Karpas-422 (cell line): ENCODE data around the gene PIP4K2C. TPM values are rescaled to one million over a fixed set of nuclear protein-coding genes. Genes with fewer than 3 reads are reported as not detected.
"Not testable (repeated sequence)": the region's sequence is repeated elsewhere in the genome, so short reads cannot be mapped to it uniquely, and the experiment has no call there.

Experiments used
- DNase-seq: peaks from one replicate; pipeline ENCODE4 v3.0.0-alpha.2; 2015
- H2AFZ ChIP-seq: fragments of 200-600 bp; sonication (generic); 2 replicates; pipeline ENCODE4 v1.6.1; 2014; ENCODE audit warnings: antibody characterized with exemption, low read length, mixed read lengths
- H3K27ac ChIP-seq: fragments of 200-600 bp; sonication (generic); 2 replicates; pipeline ENCODE4 v1.5.1; 2014; ENCODE audit warnings: mild to moderate bottlenecking, low read length, moderate library complexity
- H3K27me3 ChIP-seq: fragments of 200-600 bp; sonication (generic); 2 replicates; pipeline ENCODE4 v1.6.1; 2014; ENCODE audit warnings: low read length, mixed read lengths
- H3K36me3 ChIP-seq: fragments of 200-600 bp; sonication (generic); 2 replicates; pipeline ENCODE4 v1.6.1; 2014; ENCODE audit warnings: low read length, mixed read lengths; ENCODE audit not compliant: insufficient read depth
- H3K4me1 ChIP-seq: fragments of 200-600 bp; sonication (generic); 2 replicates; pipeline ENCODE4 v1.6.1; 2014; ENCODE audit warnings: mild to moderate bottlenecking, low read length, mixed read lengths
- H3K4me2 ChIP-seq: fragments of 200-600 bp; sonication (generic); 2 replicates; pipeline ENCODE4 v1.6.1; 2014; ENCODE audit warnings: low read length, low read depth, mild to moderate bottlenecking; ENCODE audit not compliant: poor library complexity, severe bottlenecking
- H3K4me3 ChIP-seq: fragments of 200-600 bp; sonication (generic); 2 replicates; pipeline ENCODE4 v1.5.1; 2014; ENCODE audit warnings: mild to moderate bottlenecking, antibody characterized with exemption, low read length, mixed read lengths
- H3K79me2 ChIP-seq: fragments of 200-600 bp; sonication (generic); 2 replicates; pipeline ENCODE4 v1.6.1; 2014; ENCODE audit warnings: mild to moderate bottlenecking, low read length, mixed read lengths
- H3K9ac ChIP-seq: fragments of 200-600 bp; sonication (generic); 2 replicates; pipeline ENCODE4 v1.6.0; 2014; ENCODE audit warnings: low read length
- H3K9me2 ChIP-seq: fragments of 200-600 bp; sonication (generic), shearing (Covaris generic); replicated peaks from 2 replicates; pipeline ENCODE4 v1.6.0; 2014; ENCODE audit warnings: mild to moderate bottlenecking, low read length, moderate library complexity; ENCODE audit not compliant: insufficient read depth
- H3K9me3 ChIP-seq: fragments of 300-700, 200-600 bp; sonication (generic); 2 replicates; pipeline ENCODE4 v1.6.1; 2014; ENCODE audit warnings: low read length, mixed read lengths
- H4K20me1 ChIP-seq: fragments of 200-600 bp; sonication (generic); 2 replicates; pipeline ENCODE4 v1.6.1; 2014; ENCODE audit warnings: mild to moderate bottlenecking, antibody characterized with exemption, low read length, low read depth; ENCODE audit not compliant: insufficient read depth
- total RNA-seq: library from RNA; depleted of rRNA; stranded (reverse); fragments of >200 nt; shearing (Covaris generic); gene quantifications from 2 replicates; pipeline ENCODE4 v1.2.3, GENCODE V29; 2014; ENCODE audit warnings: low replicate concordance

The PIP4K2C gene
- total RNA-seq, 1 experiment from 2014 or later: 23.9 TPM

DNA sequence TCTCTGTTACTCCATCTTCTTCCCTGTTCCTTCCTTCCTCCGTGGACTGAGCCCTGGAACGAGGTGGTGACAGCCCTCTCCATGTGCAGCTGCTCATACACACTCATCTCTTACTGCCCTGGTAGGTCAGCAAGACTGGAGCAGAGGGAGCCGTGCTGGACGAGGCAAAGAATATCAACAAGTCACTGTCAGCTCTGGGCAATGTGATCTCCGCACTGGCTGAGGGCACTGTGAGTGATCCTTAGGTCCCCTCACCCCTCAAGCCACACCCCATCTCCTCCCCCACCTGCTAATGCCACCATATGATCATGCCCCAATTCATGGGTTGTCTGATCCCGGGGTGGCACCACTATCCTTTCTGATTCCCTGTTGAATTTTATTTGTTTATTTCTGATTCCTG lies 22.2 kb upstream of the PIP4K2C start:
- Histone ChIP-seq H4K20me1 (no peaks in the 10 kb centered on the region), H3K9me2 (no peaks in the 10 kb centered on the region), H3K4me3 (no peak overlapping the region)

DNA sequence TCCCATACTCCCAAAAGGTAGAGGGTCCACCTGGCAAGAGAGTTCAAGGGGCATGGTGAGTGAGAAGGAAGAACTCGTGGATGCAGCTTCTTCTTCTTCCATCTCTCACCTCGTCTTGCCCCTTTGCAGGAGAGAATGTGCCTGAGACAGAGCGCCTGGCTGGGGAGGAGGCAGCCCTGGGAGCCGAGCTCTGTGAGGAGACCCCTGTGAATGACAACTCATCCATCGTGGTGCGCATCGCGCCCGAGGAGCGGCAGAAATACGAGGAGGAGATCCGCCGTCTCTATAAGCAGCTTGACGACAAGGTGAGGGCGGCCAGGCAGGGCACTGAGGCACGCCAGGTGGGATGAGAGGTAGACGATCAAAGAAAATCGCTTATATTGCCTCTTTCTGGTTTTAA lies 21.1 kb upstream of the PIP4K2C start:
- H3K27ac ChIP-seq: no peak overlapping the region
- no peaks in the 10 kb centered on the region for H3K4me1 ChIP-seq
- no peaks in the 10 kb centered on the region for H3K9me3 ChIP-seq
- no peaks in the 10 kb centered on the region for H3K27me3 ChIP-seq
- H3K9ac ChIP-seq: no peak overlapping the region
- no peak for DNase-seq
- no peak overlapping the region for H3K4me2 ChIP-seq
- H2AFZ ChIP-seq: no peak overlapping the region
- no peaks in the 10 kb centered on the region for H4K20me1 ChIP-seq
- no peaks in the 10 kb centered on the region for H3K79me2 ChIP-seq
- H3K36me3 ChIP-seq: peaks cover 35% of the 10 kb centered on the region
- no peak overlapping the region for H3K4me3 ChIP-seq
- no peaks in the 10 kb centered on the region for H3K9me2 ChIP-seq

More for the DNA sequence above, 22.2 kb upstream of the PIP4K2C start:
- Histone ChIP-seq H2AFZ (no peak overlapping the region), H3K9ac (no peak overlapping the region), H3K79me2 (no peaks in the 10 kb centered on the region), H3K36me3 (peaks cover 42% of the 10 kb centered on the region), H3K4me1 (no peaks in the 10 kb centered on the region), H3K27ac (no peak overlapping the region), H3K27me3 (no peaks in the 10 kb centered on the region), H3K4me2 (no peak overlapping the region), H3K9me3 (no peaks in the 10 kb centered on the region)
- DNase-seq: no peak

DNA sequence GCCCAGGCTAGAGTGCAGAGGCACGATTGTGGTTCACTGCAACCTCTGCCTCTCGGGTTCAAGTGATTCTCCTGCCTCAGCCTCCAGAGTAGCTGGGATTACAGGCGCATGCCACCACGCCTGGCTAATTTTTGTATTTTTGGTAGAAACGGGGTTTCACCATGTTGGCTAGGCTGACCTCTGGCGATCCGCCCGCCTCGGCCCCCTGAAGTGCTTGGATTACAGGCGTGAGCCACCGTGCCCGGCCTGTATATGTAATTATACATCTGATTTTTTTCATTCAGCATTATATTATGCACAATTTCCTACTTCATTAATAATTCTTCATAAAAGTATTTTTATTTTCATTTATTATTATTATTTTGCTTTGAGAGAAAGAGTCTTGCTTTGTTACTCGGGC lies 20.6 kb upstream of the PIP4K2C start:
- not testable (repeated sequence) for H4K20me1 ChIP-seq, H3K4me1 ChIP-seq, H3K27me3 ChIP-seq

DNA sequence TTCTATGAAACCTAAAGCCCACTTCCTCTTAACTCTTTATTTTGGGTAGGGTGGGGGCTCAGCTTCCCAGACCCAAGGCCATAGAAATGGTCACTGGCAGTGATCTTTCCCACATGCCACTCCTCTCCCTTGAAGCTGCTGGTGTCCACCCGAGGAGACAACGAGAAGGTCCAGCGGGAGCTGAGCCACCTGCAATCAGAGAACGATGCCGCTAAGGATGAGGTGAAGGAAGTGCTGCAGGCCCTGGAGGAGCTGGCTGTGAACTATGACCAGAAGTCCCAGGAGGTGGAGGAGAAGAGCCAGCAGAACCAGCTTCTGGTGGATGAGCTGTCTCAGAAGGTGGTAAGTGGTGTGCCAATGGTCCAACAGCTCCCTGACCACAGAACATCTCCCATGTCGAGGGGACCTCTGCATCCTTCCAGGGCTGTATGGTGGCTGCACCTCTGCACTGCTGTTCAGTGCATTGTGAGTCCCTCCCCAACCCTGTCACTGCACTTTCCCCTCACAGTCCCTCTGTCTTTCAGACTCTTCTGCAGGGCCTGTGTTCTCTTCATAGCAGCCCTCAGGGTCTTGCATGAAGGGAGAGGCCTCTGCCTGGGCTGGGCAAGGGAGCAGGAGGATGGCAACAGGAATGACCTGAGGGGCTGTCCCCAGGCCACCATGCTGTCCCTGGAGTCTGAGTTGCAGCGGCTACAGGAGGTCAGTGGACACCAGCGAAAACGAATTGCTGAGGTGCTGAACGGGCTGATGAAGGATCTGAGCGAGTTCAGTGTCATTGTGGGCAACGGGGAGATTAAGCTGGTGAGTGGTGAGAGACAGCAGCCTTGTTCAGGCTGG lies 18.8 kb upstream of the PIP4K2C start:
- Histone ChIP-seq H2AFZ (no peak overlapping the region), H4K20me1 (no peaks in the 10 kb centered on the region), H3K9ac (no peak overlapping the region), H3K79me2 (no peaks in the 10 kb centered on the region), H3K4me1 (no peaks in the 10 kb centered on the region), H3K4me3 (no peak overlapping the region), H3K4me2 (no peak overlapping the region), H3K9me2 (no peaks in the 10 kb centered on the region), H3K27ac (no peak overlapping the region), H3K9me3 (no peaks in the 10 kb centered on the region), H3K27me3 (no peaks in the 10 kb centered on the region), H3K36me3 (peaks cover 50% of the 10 kb centered on the region)
- DNase-seq: no peak

More for the DNA sequence above, 20.6 kb upstream of the PIP4K2C start:
- H3K79me2 ChIP-seq, H2AFZ ChIP-seq, H3K9me2 ChIP-seq, H3K4me2 ChIP-seq, DNase-seq, H3K9ac ChIP-seq, H3K27ac ChIP-seq, H3K9me3 ChIP-seq, H3K4me3 ChIP-seq: not testable (repeated sequence)
- H3K36me3 ChIP-seq: peaks cover 37% of the 10 kb centered on the region

DNA sequence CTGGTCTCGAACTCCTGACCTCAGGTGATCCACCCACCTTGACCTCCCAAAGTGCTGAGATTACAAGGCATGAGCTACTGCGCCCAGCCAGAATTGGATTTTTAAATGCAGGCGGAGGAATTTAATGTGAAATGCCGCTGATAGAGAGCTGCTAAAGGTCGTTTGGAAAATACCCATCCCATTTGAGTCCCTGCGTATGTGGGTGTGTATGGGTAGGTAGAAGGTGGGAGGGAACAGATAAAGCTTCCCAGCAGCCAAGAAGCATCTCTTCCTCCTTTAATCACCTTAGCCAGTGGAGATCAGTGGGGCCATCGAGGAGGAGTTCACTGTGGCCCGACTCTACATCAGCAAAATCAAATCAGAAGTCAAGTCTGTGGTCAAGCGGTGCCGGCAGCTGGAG lies 16.2 kb upstream of the PIP4K2C start:
- Histone ChIP-seq H3K9ac (no peak overlapping the region), H3K4me3 (no peak overlapping the region), H3K27me3 (no peaks in the 10 kb centered on the region), H3K27ac (no peak overlapping the region), H3K4me1 (no peaks in the 10 kb centered on the region), H3K9me2 (no peaks in the 10 kb centered on the region), H3K9me3 (no peaks in the 10 kb centered on the region), H3K4me2 (no peak overlapping the region), H2AFZ (no peak overlapping the region), H3K36me3 (peaks cover 44% of the 10 kb centered on the region; the same call in 1 of the 2 replicates), H3K79me2 (no peaks in the 10 kb centered on the region), H4K20me1 (no peaks in the 10 kb centered on the region)
- no peak for DNase-seq

DNA sequence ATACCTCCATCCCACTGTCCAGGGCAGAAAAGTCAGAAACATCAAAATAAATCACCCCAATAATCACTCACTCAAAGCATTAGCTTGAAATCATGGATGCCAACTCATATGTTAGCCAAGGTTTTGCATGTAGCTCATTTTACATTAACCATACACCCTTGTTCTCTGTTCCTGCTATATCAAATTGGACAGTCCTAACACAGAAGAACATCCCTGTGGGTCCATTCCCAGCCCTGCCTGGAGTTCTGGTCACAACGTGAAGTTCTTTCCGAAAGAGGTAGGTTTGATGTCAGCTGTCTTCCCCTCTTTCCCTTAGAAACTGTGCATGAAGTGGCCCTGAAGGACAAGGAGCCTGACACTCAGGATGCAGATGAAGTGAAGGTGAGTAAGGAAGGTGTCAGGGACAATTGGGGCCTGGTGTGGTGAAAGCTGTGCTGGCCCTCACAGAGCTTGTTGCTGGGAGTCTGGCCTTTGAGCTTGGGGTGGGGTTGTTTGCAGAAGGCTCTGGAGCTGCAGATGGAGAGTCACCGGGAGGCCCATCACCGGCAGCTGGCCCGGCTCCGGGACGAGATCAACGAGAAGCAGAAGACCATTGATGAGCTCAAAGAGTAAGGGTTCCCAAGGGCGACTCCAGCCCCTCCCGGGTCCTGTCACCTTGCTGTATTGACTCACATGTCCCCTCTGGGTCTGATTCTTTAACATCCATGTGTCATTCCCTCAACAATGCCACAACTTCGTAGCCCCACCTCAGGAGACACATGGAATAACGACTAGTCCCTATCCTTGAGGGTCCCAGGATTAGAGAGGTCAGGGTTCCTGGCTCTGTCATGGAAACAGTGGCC lies 15.0 kb upstream of the PIP4K2C start:
- Histone ChIP-seq H3K36me3 (peaks cover 42% of the 10 kb centered on the region; the same call in 1 of the 2 replicates), H3K9me2 (no peaks in the 10 kb centered on the region), H3K27me3 (no peaks in the 10 kb centered on the region), H3K4me1 (no peaks in the 10 kb centered on the region), H3K79me2 (no peaks in the 10 kb centered on the region), H3K9ac (no peak overlapping the region), H3K4me2 (no peak overlapping the region), H3K4me3 (no peak overlapping the region), H3K9me3 (no peaks in the 10 kb centered on the region), H3K27ac (no peak overlapping the region), H4K20me1 (no peaks in the 10 kb centered on the region), H2AFZ (no peak overlapping the region)
- no peak for DNase-seq

DNA sequence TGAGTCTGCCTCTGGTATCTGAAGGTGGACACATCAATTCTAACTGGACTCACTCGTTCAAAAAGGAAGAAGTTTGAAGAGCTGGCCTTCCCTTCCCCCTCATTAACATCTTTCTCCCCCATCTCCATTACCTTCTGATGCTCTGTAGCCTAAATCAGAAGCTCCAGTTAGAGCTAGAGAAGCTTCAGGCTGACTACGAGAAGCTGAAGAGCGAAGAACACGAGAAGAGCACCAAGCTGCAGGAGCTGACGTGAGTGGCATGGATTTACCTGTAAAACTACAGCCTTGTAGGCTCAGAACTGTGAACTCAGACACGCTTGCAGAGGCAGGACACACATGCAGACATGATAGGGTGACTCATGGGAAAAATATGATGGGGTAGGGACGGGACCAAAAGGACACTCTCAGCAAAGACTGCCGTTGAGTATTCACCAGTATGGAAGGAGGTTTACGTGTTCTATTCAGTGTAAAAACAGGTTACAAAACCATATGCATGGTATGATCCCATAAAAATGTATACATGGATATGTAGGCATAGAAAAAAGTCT lies 14.3 kb upstream of the PIP4K2C start:
- Histone ChIP-seq H3K9me3 (no peaks in the 10 kb centered on the region), H3K79me2 (no peaks in the 10 kb centered on the region), H3K27me3 (no peaks in the 10 kb centered on the region), H3K4me2 (no peak overlapping the region), H3K4me3 (no peak overlapping the region), H3K27ac (no peak overlapping the region), H3K36me3 (peaks cover 43% of the 10 kb centered on the region; the same call in 1 of the 2 replicates), H3K9me2 (no peaks in the 10 kb centered on the region), H3K4me1 (no peaks in the 10 kb centered on the region), H2AFZ (no peak overlapping the region), H4K20me1 (no peaks in the 10 kb centered on the region), H3K9ac (no peak overlapping the region)
- no peak for DNase-seq
